GM19463 (cell line): ENCODE measurements around the gene AFF3.

Source experiments
- ATAC-seq: cut with Tn5 transposase; IDR thresholded peaks from one replicate; pipeline ENCODE4 v1.9.1; 2021; ENCODE audit warnings: mild to moderate bottlenecking, moderate library complexity; ENCODE audit not compliant: unreplicated experiment

AFF3 gene

DNA sequence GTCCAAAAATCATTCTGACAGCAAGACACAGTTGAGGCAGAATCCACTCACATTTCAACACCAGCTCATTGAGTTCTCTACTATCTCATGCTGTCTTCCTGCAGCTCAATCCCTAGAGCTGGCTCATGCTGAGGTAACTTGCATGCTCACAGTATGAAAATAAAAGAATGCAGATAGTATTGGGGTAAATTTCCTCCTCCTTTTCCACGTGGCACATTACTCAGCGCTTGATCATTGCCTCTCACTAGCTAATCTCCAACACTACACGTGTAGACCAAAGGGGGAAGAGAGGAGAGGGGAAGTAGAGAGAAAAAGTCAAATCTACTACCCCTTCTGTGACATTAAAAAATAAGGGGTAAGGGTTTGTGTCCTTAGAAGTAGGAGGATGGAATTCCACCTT, 300.6 kb downstream of the AFF3 start:
- ATAC-seq, result no peak

- no peak for ATAC-seq
Measured at GRCh38 chr2:99840831-99841230, 301.6 kb downstream of the AFF3 start.

DNA sequence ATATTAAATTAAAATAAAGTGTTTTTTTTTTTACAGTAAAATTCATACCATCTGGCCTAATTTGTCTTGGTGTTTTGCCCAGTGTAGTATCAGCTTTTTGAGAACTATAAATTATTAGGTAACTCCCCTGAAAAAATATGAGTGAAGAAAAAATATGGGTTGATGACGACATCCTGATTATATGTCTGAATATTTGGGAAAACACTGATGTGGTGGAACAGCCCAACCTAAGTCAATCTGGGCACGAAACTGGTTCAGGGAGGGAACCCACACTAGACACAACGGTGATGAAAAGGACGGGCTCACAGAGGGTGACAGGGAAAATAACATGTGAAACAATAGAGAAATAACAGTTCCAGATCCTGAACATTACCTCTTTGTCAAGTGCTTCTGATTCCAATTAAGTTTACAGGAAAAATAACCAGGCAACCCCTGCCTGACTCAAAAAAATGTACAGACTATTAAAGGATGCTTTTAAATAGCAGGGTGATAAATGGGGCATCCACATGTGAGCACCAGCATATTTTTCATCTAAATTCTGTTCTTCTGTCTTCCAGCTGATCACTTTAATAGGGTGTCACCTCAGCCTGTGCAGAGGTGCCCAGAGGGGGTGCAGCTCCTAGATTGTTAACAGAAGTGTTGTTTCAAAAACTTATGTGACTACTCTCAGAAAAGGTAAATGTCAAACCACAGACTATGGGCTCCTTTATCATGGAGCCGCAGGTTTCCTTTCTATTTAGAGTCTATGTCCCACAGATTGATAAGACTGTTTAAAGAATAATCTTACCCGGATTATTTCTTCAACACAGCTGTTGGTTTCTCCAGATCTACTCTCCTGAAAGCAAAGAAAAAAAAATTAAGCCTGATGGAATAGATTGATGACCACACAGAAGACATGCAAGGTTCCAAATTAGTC, 305.4 kb downstream of the AFF3 start:
- no peak for ATAC-seq

GRCh38 chr2:99834426-99834825, 308.0 kb downstream of the AFF3 start:
- ATAC-seq, result no peak

GRCh38 chr2:99833586-99834201, 308.7 kb downstream of the AFF3 start:
- ATAC-seq, result no peak

DNA sequence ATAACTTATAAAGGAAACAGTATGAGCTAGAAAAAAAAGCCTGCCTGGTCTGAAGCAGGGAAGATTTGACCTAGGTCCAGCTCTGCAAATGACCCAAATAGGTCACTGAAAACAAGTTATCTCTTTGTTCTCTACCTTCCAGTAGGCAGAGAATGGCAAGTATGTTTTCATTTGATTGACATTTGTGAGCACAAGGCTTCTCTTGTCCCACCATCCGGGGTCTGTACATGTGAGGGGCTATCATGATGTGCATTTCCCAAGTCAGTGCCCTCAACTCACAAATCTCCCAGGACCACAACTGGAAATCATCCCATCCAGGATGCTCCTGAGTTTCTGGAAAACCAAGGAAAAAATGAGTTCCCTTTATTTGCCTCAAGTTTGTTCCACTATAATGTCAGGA, 309.5 kb downstream of the AFF3 start:
- ATAC-seq, result no peak

DNA sequence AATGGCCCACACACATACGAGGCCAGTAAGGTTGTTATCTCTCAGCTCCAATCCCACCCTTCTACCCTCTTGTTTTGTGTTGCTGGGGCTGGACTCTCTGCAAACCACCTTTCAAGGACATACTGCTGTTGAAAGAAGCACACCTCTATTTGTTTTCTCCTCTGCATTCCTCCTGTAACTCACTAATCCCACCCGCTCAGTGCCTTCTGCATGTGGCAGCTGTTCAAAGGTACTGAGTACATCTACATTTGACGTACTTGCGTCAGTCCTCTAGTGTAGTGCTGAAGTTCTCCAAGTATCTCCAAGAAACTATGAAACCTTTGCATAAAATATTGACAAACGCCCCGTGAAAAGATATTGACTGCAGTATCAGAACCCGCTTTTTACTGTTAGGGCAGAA, 310.6 kb downstream of the AFF3 start:
- ATAC-seq, result no peak

GRCh38 chr2:99827296-99827999, 314.9 kb downstream of the AFF3 start:
- ATAC-seq, result no peak

- no peak for ATAC-seq
Measured at GRCh38 chr2:99825630-99826029, 316.8 kb downstream of the AFF3 start.

- no peak for ATAC-seq
Measured at GRCh38 chr2:99824758-99825157, 317.6 kb downstream of the AFF3 start.

- ATAC-seq, result no peak
Measured at GRCh38 chr2:99822474-99823207, 319.7 kb downstream of the AFF3 start.

GRCh38 chr2:99821984-99822383, 320.4 kb downstream of the AFF3 start:
- no peak for ATAC-seq

- no peak for ATAC-seq
Measured at GRCh38 chr2:99821572-99821971, 320.8 kb downstream of the AFF3 start.

- no peak for ATAC-seq
Measured at GRCh38 chr2:99821039-99821438, 321.4 kb downstream of the AFF3 start.

GRCh38 chr2:99819766-99820165, 322.6 kb downstream of the AFF3 start:
- ATAC-seq, result no peak

GRCh38 chr2:99818842-99819241, 323.5 kb downstream of the AFF3 start:
- ATAC-seq, result no peak

DNA sequence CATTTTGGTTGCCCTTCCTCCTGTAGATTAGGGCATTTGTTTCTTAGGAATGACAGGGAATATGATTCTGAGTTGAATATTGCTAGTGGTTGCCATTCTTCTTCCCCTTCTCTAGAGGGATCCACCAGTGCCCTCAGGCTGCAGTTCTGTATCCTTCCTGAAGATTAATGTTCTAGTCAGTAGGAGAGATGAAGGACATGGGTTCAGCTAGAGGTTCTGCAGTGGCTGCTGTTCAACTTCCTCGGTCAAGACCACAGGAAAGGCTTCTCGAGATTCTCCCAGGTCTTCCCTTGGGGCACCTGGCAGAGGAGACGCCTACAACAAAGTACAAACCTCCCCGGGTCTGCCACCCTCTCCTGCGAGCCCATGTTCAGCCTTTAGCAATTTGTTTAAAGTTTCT, 325.5 kb downstream of the AFF3 start:
- no peak for ATAC-seq

- ATAC-seq, result no peak
Measured at GRCh38 chr2:99812426-99812825, 330.0 kb downstream of the AFF3 start.

- no peak for ATAC-seq
Measured at GRCh38 chr2:99811544-99811943, 330.8 kb downstream of the AFF3 start.

GRCh38 chr2:99810225-99810624, 332.2 kb downstream of the AFF3 start:
- no peak for ATAC-seq

DNA sequence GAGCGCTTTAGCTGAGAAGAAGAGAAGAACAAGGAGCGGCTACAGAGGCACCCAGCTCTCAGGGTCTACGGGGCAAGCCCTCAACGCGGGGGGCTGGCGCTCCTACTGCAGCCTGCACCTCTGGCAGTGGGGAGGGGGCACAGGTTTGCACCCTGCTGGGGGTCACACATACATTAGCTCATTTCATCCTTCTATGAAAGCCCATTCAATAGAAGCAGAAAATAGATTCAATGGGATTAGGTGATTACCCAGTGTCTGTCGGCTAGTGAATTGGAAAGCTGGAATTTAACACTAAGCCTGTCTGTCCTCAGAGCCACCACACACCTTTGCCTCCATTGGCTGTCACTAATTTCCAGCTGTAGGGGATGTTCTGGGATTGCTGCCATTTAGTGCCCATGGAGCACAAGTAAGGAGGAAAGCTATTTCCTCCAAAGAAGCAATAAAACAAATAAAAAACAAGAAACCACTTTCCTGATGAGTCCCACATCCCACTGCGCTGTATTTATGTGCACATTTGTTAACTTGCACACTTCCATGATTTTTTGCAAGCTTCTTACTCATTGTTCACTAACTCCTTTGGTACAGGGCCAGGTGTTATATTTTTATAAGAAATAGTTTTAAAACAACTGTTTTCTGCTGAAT, 333.0 kb downstream of the AFF3 start:
- ATAC-seq, result no peak
